Sigmoid colon (tissue), 4 donors: ENCODE measurements around the gene MAP1LC3A.

ENCODE experiments used
- EP300 ChIP-seq, 4 donors: sonication (generic); formaldehyde crosslinking; IDR thresholded peaks; one replicate each; pipeline ENCODE4 v1.6.1; 2017; ENCODE audit warnings: antibody characterized with exemption in 4 of 4
- POLR2A ChIP-seq, 2 donors: fragments of 450-650 bp; IDR thresholded peaks; one replicate each; pipeline ENCODE4 v1.6.1; 2016; ENCODE audit warnings: antibody characterized with exemption in 2 of 2, mild to moderate bottlenecking in 2 of 2, moderate library complexity in 2 of 2
- POLR2AphosphoS5 ChIP-seq, 4 donors: sonication (generic); formaldehyde crosslinking; IDR thresholded peaks; one replicate each; pipeline ENCODE4 v1.6.1; 2017; ENCODE audit warnings: antibody characterized with exemption in 4 of 4
- TF ChIP-seq, protein P1 (sequence below), 4 experiments: fragments of 450-650 bp in 3 of 4; fragments of 200-600 bp in 1 of 4; IDR thresholded peaks; one replicate each; pipeline ENCODE4 v1.5.1; 2016 to 2019; ENCODE audit warnings: antibody characterized with exemption in 4 of 4, mild to moderate bottlenecking in 3 of 4, moderate library complexity in 2 of 4

DNA sequence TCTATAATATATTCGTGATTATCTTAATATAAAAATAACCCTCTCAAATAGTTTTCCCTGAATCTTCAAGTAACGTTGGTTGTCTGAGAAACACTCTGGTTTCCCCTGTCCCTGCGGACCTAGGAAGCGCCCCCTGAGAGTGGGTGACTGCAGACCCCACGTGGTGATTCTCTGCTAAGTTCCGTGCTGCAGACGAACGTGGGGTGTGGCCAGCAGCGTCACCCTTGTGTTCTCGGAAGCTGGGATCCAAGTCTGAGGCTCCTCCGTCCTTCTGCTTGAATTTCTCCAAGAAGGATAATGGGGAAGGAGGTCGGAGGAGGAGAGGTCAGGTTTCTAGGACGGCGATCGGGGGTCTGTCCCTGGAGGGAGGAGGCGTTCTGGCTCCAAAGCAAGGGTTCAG lies 16.6 kb upstream of the MAP1LC3A start:
- TF ChIP-seq POLR2AphosphoS5 (IDR thresholded peaks at IDR 0.05), result no peak
- no peak for TF ChIP-seq EP300 (IDR thresholded peaks at IDR 0.05)
- TF ChIP-seq, protein P1, sequence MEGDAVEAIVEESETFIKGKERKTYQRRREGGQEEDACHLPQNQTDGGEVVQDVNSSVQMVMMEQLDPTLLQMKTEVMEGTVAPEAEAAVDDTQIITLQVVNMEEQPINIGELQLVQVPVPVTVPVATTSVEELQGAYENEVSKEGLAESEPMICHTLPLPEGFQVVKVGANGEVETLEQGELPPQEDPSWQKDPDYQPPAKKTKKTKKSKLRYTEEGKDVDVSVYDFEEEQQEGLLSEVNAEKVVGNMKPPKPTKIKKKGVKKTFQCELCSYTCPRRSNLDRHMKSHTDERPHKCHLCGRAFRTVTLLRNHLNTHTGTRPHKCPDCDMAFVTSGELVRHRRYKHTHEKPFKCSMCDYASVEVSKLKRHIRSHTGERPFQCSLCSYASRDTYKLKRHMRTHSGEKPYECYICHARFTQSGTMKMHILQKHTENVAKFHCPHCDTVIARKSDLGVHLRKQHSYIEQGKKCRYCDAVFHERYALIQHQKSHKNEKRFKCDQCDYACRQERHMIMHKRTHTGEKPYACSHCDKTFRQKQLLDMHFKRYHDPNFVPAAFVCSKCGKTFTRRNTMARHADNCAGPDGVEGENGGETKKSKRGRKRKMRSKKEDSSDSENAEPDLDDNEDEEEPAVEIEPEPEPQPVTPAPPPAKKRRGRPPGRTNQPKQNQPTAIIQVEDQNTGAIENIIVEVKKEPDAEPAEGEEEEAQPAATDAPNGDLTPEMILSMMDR (IDR thresholded peaks at IDR 0.05), result no peak
- TF ChIP-seq POLR2A (IDR thresholded peaks at IDR 0.05), result no peak
